ENCODE measurements around the gene FRA10AC1.

GRCh38 chr10:93680412-93681047, 21.9 kb downstream of the FRA10AC1 start:
- TF ChIP-seq POLR2A (IDR thresholded peaks at IDR 0.05; ENCODE audit: low read depth, low read length) (no peak), MAZ (IDR thresholded peaks at IDR 0.05; ENCODE audit: borderline replicate concordance, low read depth, low read length) (no peak), RFX5 (IDR thresholded peaks at IDR 0.05; ENCODE audit: low read depth, low read length) (no peak), BHLHE40 (IDR thresholded peaks at IDR 0.05; ENCODE audit: low read depth, low read length) (no peak), RAD21 (IDR thresholded peaks at IDR 0.05; ENCODE audit: low read length) (peak; percentile 77)
- TF ChIP-seq, protein P1, sequence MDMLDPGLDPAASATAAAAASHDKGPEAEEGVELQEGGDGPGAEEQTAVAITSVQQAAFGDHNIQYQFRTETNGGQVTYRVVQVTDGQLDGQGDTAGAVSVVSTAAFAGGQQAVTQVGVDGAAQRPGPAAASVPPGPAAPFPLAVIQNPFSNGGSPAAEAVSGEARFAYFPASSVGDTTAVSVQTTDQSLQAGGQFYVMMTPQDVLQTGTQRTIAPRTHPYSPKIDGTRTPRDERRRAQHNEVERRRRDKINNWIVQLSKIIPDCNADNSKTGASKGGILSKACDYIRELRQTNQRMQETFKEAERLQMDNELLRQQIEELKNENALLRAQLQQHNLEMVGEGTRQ (IDR thresholded peaks at IDR 0.05; ENCODE audit: low read depth, low read length) = no peak
- TF ChIP-seq, protein P2, sequence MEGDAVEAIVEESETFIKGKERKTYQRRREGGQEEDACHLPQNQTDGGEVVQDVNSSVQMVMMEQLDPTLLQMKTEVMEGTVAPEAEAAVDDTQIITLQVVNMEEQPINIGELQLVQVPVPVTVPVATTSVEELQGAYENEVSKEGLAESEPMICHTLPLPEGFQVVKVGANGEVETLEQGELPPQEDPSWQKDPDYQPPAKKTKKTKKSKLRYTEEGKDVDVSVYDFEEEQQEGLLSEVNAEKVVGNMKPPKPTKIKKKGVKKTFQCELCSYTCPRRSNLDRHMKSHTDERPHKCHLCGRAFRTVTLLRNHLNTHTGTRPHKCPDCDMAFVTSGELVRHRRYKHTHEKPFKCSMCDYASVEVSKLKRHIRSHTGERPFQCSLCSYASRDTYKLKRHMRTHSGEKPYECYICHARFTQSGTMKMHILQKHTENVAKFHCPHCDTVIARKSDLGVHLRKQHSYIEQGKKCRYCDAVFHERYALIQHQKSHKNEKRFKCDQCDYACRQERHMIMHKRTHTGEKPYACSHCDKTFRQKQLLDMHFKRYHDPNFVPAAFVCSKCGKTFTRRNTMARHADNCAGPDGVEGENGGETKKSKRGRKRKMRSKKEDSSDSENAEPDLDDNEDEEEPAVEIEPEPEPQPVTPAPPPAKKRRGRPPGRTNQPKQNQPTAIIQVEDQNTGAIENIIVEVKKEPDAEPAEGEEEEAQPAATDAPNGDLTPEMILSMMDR (conservative IDR thresholded peaks at IDR 0.05; ENCODE audit: low read depth, low read length) = peak; percentile 57
